CD4-positive, alpha-beta T cell treated with Interleukin-6 for 4 hours (primary cell): Measurements from ENCODE around the gene KRTAP4-9.
"Not testable (repeated sequence)": the region's sequence is repeated elsewhere in the genome, so short reads cannot be mapped to it uniquely, and the experiment has no call there.

ENCODE experiments used
- DNase-seq: peaks from one replicate; pipeline ENCODE4 v3.0.0-alpha.2; 2020; ENCODE audit warnings: mixed read lengths

Gene KRTAP4-9

DNA sequence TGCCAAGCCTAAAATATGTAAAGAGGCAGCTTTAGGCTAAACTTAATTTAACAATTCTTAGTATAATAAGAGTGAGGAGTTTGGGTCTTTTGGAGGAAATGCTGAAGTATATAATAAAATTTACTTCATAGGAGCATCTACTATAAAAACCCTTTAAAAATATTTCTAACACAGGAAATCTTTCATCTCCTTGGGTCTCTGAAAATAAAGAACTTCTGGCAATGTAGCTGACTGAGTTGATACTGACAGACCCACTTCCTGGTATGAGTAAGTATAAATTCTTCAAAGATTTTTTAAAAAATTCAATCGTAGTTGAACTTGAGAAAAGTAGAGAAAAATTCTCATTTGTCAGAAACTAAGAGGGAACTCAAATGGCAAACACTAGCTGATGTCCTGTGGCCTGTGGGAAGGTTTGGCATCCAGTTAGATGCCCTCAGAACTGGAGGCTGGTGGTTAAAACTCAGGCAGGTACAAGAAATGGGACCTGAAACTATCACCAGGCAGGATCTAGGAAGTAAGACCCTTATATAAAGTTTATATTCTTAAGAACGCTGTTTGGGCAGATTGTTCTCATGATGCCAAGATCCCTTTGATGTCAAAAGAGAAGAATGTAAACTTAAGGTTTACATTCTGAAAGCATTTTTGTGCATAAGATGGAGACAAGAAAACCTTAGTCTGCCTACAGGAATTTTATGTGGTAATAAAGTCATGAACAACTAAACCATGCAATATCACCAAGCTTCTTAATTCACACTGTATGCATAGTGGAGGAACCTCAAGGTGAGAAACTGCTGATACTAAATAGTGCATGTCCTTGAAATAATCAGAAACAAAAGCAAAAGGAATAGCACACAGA, 28.9 kb downstream of the KRTAP4-9 start:
- no peak for DNase-seq

DNA sequence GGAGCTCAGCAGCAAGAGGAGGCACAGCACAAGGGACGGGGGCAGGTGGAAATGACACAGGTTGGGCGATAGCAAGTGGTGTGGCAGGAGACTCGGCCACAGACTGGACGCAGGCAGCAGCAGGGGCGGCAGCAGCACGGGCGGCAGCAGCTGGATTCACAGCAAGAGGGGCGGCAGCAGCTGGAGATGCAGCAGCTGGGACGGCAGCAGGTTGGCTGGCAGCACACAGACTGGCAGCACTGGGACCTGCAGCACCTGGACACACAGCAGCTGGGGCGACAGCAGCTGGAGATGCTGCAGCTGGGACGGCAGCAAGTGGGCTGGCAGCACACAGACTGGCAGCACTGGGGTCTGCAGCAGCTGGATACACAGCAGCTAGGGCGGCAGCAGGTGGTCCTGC, 34.7 kb downstream of the KRTAP4-9 start:
- DNase-seq = not testable (repeated sequence)

DNA sequence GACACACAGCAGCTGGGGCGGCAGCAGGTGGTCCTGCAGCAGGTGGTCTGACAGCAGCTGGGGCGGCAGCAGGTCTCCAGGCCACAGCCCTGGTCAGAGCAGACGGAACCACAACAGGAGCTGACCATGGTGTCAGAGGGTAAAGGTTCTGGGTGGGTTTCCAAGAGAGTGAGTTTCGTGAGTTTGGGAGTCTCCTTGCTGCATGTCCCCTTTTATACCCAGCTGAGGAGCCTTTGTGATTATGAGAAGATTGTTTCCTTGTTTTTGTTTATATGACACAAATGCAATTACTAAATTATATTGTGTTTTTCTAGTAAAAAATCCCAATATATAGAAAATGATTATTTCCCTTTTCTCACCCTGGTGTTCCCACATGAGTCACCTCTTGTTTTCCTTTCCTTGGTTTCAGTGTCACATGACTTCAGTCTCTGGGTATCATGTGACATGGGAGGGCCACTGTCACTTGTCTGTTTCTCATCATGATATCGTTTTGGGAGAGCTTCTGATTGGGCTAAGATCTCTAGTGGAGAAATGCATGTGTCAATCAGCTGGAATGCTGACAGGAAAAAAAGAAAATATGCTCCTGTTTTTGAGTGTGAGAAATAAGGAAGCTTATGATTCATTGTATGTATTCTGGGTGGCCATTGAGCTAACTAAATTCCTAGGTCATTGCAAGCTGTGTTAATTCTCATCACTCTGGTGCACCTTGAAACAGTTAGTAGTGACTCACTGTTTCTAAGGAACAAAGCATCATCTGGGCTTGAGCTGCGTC, 35.4 kb downstream of the KRTAP4-9 start, which contains the start of gene KRTAP4-6:
Gene KRTAP4-6, minus strand, starts transcription at position 185 of the 772 bp plus-strand sequence. Its CDS starts 57 bp downstream, at position 128.
- DNase-seq = no peak

DNA sequence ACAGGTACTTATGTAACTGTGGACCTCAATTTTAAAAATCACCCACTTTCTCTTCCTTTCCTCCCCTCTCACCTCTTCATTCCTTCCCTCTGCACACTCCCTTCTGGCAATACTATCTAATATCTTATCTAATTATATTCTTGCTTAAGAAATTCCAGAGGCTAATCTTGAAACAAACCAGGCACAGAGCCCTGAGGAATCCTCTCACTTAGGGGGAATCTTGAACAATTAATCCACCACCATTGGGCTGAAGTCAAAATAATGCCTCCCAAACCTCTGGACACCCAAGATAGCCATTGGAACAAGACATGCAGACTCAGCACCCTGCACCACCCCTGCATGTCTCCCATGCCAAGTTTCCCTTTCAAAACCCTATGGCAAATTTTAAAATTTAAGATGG, 36.2 kb downstream of the KRTAP4-9 start:
- DNase-seq = no peak

DNA sequence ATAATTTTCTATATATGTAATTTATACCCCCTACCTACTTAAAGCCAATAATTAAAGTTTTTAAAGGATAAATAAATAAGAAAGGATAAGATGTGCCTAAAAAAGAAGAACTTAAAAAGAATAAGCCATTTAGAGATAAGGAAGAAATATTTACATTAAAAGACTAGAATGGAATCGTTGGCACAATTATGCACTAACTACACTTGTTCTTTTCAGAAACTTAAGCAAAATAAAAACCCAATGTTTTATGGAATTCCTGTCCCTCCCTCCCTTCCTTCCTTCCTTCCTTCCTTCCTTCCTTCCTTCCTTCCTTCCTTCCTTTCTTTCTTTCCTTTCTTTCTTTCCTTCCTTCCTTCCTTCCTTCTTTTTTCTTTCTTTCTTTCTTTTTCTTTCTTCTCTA, 39.7 kb downstream of the KRTAP4-9 start:
- no peak for DNase-seq

DNA sequence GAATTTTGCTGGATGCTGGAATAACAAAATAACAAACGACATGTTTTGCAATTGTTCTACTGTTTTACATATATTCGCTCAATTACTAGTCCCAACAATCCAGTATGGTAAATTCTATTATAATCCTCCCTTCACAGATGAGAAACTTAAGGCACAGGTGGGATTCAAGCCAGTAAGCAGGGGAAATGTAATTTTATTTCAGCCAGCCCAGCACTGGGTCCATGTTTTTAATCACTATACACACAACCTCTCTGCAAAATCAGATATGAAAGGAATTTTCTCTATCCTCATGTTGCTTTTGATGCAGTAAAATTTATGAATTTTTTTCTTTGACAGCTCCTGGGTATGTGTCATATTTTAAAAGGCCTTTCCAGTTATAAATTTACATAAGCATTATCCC, 40.1 kb downstream of the KRTAP4-9 start:
- no peak for DNase-seq

DNA sequence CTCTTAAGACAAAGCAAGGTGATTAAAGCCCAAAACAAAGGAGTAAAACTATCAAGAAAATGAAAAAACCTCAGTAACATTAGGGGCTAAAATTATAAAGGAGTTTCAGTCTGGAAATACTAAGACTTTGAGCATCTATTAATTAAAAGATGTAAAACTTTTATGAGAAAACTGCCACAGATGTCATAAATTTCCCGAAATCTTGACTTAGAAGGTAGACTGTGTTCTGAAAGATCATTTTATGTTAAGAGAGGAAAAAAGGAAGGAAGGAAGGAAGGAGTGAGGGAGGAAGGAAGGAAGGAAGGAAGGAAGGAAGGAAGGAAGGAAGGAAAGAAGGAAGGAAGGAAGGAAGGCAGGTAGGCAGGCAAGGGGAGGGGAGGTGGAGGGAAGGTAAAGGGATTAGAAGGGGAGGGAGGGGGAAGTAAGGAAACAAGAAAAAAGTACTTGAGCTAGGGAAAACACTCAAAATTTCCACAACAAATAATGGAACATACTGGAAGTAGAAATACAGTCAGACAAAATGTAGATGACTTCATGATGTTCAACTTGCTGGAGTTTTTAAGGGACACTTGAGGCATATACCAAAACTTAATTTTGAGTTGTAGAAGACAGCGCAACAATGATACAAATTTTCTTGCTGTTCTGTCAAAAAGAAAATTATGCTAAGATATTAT, 42.5 kb downstream of the KRTAP4-9 start:
- no peak for DNase-seq

DNA sequence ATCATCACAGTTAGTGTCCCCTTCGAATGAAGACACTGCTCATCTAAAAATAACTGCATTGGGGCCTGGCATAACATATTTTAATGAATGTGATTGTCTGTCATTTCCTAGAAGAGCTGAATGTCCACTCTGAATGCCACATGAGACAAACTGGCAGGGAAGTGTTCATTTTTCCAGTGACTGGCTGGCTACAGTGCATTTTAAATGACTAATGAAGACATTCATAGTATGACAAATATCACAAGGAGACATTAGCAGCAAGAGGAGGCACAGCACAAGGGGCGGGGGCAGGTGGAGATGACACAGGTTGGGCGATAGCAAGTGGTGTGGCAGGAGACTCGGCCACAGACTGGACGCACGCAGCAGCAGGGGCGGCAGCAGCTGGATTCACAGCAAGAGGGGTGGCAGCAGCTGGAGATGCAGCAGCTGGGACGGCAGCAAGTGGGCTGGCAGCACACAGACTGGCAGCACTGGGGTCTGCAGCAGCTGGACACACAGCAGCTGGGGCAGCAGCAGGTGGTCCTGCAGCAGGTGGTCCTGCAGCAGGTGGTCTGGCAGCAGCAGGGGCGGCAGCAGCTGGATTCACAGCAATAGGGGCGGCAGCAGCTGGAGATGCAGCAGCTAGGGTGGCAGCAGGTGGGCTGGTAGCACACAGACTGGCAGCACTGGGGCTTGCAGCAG, 43.9 kb downstream of the KRTAP4-9 start:
- not testable (repeated sequence) for DNase-seq

DNA sequence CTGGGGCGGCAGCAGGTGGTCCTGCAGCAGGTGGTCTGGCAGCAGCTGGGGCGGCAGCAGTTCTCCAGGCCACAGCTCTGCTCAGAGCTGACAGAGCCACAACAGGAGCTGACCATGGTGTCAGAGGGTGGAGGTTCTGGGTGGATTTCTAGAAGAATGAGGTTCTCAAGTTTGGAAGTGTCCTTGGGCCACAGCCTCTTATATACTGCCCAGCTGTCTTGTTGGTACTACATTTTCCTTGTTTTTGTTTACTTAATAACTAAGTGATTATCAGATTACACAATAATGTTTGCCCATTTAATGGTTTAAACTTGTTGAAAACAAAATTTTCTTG, 44.4 kb downstream of the KRTAP4-9 start, which contains the start of gene KRTAP4-5:
Gene KRTAP4-5, minus strand, starts transcription at position 174 of the 334 bp plus-strand sequence. Its CDS starts 58 bp downstream, at position 116.
- no peak for DNase-seq

DNA sequence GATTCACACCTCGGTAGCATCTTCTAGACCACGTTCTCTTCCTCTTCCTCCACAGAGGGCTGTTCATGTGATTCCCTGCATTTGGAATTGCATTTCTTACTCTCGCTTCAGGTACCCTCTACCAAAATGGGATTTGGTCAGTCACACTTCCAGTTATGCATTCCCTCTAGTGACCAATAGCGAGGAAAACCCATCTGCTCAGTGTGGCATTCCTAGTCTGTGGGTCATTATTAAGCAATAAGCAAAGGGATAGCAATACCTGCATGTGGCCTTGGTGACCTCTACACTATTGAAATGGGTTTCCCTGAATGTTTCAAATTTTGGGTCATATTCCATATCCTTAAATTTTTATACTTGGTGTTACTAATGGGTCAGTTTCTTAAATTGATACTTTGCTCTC, 44.8 kb downstream of the KRTAP4-9 start:
- no peak for DNase-seq

DNA sequence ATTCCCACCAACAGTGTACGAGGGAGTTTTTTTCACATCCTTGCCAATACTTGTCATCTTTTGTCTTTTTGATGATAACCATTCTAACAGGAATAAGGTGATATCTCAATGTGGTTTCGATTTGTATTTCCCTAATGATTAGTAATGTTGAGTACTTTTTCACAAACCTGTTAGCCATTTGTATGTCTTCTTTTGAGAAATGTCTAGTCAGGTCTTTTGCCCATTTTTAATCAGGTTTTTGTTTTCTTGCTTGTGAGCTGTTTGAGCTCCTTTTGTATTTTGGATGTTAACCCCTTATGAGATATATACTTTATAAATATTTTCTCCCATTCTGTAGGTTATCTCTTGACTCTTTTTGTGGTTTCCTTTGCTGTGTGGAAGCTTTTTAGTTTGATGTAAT, 46.3 kb downstream of the KRTAP4-9 start:
- DNase-seq = no peak

DNA sequence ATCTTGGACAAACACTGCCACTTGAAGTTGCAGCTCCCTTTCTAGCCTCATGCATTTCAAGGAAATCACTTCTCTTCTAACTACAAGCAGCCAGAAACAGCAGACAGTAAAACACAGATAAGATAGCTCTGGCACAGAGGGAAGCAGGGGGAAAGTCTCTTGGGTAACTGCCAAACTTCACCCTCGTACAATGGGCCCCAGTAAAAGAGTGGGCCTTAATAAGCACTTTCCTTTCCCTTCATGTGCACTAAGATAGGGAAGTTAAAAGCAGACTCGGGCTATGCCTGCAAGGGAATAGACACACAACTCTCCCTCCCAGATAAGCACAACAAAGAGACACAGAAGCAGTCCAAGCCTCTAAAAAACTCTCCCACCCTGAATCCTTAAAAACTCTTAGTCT, 48.7 kb downstream of the KRTAP4-9 start:
- no peak for DNase-seq
